GM19238 (cell line): ENCODE measurements around the gene CCL16.
"Not testable (repeated sequence)": the region's sequence is repeated elsewhere in the genome, so short reads cannot be mapped to it uniquely, and the experiment has no call there.

Experiments
- DNase-seq: peaks from one replicate; pipeline ENCODE4 v3.0.0; 2011; ENCODE audit warnings: low spot score; ENCODE audit not compliant: insufficient read length

CCL16 gene, protein sequence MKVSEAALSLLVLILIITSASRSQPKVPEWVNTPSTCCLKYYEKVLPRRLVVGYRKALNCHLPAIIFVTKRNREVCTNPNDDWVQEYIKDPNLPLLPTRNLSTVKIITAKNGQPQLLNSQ

DNA sequence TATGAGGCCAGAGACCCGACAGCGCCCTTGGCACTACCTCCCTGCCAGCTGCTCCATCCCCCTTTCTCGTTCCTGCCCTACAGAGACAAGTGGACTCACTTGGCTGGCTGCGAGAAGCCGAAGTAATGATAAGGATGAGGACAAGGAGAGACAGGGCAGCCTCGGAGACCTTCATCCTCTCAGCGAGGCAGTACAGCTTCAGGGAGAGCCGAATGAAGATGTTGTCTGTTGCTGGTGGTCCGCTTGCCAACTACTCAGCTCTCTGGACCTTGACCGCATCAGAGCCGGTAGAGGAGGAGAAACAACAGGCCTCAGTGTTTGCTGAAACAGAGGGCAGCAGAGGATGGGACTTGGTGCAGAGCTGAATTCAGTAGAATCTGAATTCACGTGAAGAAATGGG lies at the start of gene CCL16:
TSS of gene CCL16 (minus strand) at position 252 of the 400 bp plus-strand sequence. CDS start at position 175, 77 bp downstream.
- no peak for DNase-seq

DNA sequence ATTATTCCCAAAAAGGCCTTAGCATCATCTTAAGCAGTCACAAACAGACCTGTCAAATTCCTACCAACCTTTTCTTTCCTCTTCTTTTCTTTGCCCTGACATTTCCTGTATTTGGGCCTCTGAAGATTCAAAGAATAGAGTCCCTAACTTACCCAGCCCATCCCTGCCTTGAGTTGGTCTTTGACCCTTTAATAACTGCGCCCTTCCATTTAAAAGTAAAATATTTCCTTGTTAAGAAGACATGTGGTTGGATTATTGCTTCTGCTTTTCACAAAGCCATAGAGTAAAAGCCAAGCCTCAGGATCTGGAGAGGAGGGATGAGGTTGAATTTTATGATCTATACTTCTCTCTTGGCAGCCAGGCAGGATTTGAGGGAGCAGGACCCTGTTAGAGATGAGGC lies 49.7 kb upstream of the CCL16 start:
- DNase-seq = no peak

DNA sequence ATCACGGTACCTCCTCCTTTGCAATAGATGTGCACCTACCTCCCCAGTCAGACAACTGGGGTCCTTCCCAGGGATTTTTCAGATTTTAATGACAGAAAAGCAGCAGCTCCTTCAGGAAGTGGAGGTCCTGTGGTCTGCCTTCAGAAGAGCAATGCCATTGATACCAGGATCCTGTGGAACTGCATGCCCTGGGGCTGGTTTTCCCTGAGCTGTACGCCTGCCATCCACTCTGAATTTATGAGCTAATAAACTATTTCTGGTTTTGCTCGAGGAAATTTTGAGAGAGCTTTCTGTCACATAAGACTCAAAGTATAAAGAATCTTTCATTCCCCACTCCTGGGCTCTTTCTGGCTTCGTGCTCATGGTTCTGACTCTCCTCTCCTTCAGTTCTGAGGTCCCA lies 46.5 kb upstream of the CCL16 start:
- DNase-seq = no peak

DNA sequence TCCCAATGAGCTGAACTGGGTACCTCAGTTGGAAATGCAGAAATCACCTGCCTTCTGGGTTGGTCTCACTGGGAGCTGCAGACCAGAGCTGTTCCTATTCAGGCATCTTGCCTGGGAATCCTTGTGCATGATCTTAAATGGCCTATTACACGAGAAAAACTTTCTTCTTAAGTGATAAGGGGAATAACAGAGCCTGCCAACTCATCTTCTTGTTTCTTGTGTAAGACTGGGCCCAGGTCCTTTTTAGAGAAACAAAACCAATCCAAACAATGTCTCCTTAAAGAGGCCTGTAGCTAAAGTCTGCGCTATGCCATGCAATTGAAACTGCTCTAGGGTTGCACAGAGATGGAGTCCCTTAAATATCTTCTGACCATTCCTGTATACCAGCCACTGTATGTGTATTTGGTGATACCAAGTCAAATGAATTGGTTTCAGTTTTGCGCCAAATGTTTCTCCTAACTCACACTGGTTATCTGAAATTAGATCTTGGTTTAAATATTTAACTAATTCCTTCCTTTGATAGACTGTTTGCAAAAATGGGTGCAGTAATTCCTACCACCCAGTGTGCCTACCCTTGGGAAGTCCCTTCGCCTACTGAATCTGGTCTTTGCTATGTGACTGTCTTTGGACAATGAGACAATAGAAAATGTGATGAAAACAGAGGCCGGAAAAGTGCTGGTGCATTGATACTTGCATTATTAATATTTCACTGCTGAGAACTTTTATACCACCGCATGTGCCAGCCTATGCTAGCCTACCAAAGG lies 43.0 kb upstream of the CCL16 start:
- no peak for DNase-seq

DNA sequence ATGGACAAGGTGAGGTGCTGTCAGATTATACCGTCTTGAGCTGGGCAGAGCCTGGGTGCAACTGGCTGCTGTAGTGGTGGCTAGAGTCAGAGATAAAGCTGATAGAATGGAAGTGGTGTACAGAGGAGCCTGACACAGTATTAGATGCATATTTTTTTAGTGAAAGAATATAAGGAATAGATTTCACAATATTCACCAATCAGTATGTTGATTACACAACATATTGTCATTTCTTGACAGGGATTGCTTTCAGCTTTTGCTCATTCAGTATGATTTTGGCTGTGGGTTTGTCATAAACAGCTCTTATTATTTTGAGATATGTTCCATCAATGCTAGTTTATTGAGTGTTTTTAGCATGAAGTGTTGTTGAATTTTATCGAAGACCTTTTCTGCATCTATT lies 38.1 kb upstream of the CCL16 start:
- DNase-seq = no peak

DNA sequence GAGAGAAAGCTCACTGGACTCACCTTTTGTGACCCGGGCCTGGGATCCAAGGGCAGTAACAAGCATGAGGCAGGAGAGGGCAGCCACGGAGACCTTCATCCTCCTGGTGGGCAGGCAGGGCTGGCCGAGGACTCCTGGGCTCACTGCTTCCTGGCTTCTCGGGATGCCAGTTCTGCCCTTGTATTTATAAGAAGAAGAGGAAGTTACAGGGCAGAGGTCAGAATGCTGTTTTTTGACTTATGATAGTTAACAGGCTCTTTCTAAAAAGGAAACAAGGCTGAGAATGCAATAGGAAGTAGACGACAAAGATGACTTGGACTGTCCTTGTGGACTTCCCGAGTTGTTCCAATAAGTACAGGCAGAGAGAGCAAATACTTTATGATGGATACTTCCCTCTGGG lies 36.5 kb upstream of the CCL16 start, which contains the start of gene CCL23:
TSS of gene CCL23 (minus strand) at position 174 of the 400 bp plus-strand sequence. CDS start at position 99, 75 bp downstream.
- no peak for DNase-seq

DNA sequence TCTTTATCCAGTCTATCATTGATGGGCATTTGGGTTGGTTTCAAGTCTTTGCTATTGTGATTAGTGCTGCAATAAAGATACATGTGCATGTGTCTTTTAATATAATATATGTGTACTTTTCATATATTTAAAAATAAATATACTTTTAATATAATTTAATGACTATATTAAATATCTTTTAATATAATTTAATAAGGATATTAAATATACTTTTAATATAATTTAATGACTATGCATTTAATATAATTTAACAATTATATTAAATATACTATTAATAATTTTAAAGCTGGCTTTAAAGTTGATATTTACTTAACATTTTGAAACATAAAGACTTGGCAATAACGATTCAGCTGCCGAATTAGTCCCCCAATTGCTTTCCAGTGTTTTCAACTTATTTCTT lies 35.3 kb upstream of the CCL16 start:
- DNase-seq = no peak

DNA sequence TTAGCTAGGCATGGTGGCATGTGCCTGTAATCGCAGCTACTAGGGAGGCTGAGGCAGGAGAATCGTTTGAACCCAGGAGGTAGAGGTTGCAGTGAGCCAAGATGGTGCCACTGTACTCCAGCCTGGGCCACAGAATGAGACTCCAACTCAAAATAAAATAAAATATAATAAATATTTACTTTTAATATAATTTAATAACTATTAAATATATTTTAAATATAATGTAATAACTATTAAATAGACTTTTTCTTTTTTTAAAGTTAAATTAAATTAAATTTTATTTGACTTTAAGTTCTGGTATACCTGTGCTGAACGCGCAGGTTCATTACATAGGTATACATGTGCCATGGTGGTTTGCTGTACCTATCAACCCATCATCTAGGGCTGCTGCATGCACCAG lies 34.6 kb upstream of the CCL16 start:
- DNase-seq = not testable (repeated sequence)

DNA sequence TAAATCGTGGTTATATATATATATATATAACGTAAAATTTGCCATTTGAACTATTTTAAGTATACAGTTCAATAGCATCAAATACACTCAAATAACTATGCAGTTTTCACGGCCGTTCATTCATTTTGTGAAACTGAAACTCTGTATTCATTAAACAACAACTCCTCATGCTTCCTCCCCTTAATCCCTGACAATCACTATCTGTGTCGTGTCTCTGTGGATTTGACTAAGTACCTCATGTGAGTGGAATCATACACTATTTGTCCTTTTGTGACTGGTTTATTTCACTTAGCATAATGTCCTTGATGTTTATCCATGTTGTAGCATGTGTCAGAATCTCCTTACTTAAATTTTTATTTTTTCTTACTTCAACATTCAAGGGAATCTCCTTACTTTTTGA lies 33.6 kb upstream of the CCL16 start:
- DNase-seq = no peak

DNA sequence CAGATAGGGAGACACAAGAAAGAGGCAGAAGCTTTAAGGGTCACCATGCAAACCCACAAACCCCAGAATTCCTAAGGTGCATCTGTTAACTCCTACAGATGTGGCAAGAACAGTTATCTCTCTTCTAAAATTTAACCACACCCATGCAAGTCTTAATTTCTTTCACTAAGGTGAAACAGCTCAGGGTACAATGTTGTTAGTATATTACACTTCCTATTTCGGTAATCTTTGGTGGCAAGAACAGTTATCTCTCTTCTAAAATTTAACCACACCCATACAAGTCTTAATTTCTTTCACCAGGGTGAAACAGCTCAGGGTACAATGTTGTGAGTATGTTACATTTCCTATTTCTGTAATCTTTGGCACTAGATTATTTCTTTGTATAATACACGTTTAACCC lies 29.9 kb upstream of the CCL16 start:
- DNase-seq = no peak

DNA sequence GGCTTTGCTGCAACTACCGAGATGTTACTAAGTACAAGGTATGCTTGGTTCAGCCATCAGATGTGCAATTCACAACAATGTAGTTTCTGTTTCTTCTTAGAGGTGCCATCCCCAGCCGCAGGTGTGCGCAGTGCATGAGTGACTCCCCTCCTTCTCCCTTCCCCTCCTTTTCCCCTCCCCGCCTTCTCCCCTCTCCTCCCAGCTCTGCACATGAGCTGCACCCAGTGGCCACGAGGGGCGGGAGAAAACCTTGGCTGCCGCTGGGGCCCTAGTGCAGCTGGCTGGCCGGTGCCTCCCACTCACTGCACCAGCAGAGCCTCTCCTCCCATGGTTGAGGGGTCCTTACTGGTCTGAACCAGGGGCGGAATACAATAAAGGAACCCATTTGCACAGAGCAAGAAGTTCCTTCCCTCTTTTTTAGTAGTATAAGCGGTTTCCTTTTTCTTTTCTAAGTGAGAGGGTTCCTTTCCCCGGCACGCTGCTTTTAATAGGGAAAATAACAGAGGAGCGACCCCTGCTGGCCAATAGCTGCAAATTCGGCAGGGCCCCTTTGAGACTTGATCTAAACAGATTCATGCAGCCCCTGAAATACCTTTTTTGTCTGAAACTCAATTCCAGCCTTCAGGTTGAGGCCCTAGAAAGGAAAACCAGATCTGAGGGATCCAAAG lies 27.8 kb upstream of the CCL16 start:
- DNase-seq = no peak

DNA sequence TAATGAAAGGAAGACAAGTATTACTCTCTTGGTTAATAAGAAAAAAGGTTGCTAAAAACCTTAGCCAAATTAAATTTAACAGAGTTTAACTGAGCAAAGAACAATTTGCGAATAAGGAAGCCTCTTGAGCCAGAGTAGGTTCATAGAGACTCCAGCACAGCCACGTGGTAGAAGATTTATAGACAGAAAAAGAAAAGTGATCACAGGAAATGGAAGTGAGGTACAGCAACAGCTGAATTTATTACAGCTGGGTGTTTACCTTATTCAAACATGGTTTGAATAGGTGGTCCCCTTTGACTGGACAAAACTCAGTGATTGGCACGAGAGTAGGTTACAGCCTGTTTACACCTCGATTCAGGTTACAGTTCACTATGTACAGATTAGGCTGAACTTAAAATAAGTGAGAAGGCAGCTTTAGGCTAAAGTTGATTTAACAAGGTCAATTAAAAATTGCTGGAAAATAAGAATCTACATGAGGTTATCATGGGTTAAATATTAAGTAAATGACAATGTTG lies 23.4 kb upstream of the CCL16 start:
- no peak for DNase-seq

DNA sequence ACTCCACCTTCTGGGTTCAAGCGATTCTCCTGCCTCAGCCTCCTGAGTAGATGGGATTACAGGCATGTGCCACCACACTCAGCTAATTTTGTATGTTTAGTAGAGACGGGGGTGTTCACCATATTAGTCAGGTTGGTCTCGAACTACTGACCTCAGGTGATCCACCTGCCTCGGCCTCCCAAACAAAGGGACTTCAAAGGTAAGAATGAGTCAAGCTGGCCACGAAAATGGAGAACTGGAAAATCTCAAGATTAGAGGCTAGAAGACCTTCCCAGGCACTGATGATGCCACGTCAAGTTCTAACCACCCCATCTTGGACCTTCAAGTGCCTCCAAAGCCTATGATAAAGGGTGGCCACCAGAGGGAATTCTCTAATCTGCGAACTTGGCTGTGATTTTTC lies 21.3 kb upstream of the CCL16 start:
- DNase-seq = no peak

DNA sequence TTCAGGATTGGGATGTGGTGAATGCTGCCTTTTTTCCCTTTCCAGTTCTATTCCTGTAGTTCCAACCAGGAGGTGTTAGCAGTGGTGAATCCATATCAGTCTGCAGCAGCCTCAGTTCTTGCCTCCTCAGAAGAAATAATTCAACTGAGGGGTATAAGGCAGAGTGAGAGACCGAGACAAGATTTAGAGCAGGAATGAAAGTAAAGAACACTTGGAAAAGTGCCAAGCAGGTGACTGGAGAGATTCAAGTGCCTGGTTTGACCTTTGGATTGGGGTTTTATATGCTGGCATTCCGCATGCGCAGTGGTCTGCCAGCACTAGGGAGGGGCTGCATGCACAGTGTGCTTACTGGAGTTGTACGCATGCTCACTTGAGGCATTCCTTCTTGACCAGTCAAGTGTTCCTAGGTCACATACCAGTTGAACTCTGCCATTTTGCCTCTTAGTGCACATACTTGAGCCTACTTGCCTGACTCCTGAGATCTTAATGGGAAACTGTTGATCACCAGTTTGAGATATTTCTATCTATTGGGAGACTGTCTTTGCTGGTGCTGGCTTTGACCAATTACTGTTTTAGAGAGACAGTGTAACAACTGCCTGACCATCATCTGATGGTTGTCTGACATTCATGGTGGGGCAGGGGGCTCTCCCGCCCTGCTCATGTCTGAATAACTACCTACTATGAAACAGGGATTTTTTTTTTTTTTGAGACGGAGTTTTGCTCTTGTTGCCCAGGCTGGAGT lies 20.7 kb upstream of the CCL16 start:
- no peak for DNase-seq

DNA sequence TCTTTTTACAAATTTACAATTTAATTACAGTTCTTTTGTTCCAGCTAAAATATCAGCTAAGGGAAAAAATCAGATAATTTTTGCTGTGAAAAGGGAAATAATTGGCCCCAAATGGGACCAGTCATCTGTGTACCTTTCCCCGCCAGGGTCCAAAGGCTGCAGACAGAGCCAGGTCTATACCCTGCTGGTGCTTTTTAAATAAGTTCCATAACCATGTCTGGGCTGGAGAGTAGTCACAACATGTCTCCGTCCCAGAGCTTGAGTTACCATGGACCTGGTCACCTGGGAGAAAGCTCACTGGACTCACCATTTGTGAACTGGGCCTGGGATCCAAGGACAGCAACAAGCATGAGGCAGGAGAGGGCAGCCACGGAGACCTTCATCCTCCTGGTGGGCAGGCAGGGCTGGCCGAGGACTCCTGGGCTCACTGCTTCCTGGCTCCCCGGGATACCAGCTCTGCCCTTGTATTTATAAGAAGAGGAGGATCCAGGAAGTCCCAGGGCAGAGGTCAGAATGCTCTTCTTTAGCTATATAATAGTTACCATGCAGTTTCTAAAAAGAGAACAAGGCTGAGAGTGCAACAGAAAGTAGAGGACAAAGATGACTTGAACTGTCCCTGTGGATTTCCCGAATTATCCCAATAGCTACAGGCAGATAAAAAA lies 19.9 kb upstream of the CCL16 start, which contains the start of gene CCL15:
TSS of gene CCL15 (minus strand) at position 444 of the 662 bp plus-strand sequence. CDS start at position 383, 61 bp downstream.
- no peak for DNase-seq

DNA sequence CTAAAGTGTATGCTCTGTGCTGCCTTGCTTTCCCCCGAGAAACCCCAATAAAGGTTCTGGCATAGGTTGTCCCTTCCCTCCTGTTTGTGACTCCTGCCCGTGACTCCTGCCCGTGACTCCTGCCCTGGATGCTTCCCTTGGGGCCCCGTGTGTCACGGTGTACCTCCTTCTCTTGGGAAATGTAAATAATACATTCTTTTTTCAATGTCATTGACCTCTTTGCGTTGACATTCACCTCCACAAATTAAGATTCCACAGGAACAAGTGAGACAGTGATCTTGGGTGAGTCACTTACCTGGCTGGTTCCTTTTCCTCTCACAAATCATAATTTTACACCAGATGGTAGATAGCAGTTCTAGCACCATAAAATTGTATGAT lies 19.4 kb upstream of the CCL16 start:
- DNase-seq = no peak

DNA sequence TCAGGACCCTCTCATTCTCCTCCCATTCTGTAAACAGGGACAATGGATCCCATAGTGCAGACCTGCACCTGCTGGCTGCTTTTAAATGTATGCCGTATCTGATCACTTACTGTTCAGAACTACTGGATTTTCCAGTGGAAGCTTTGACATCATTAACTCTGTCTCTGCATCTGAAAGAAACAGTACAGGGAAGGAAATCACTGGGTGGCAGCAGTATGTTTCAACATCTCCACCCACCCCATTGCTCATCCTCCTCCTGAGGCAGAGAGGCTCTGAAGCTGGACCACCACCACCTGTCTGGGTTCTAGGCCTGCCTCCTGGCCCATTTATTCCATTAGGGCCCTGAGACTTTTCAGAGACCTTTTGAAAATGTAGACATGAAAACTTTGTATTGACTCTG lies 17.5 kb upstream of the CCL16 start:
- no peak for DNase-seq

DNA sequence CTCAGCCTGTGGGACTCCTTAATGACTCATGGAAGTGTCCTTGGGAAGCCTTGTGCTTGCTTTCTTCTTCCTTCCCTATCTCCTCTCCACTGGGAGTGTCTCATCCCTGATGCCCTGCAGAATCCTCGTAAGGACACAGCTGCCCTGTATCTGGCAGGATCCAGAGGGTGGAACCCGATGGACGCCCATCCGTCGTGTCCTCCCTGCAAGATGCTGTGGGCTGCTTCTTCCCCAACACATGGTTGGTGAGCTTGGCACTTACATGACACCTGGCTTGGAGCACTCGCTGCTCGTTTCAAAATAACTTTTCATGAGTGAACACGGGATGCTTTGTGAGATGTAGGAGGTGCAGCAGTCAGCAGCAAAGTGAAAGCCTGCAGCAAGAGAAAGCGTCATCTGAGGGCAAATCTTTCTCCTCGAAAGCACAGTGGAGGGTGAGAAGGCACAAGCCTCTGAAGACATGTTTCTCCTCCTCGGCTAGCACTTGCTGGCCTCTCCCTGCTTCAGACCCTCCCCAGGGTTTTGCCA lies 16.8 kb upstream of the CCL16 start:
- DNase-seq = no peak

DNA sequence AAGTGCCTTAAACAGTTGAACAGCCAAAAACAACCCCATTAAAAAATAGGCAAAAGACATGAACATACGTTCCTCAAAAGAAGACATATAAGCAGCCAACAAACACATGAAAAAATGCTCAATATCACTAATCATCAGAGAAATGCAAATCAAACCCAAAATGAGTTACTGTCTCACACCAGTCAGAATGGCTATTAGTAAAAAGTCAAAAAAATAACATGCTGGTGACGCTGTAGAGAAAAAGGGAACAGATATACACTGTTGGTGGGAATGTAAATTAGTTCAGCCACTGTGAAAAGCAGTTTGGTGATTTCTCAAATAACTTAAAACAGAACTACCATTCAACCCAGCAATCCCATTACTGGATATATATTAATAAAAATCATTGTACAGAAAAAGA lies 14.0 kb upstream of the CCL16 start:
- not testable (repeated sequence) for DNase-seq

DNA sequence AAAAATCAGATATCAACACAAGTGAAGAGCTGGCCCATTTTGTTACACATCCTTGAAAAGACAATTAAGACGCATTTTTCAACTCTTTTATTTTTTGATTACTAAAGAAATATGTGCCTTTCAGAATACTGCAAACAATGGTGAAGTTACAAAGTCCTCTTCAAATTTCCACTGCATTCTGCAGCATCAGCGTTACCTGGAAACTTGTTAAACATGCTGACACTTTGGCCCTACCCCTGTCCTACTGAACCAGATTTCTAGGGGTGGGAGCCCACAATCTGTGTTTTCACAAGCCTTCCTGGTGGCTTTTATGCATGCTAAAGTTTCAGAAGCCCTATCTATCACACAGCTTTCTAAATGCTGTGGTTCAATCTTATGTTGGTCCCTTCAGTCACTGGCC lies 9.8 kb upstream of the CCL16 start:
- DNase-seq = no peak

DNA sequence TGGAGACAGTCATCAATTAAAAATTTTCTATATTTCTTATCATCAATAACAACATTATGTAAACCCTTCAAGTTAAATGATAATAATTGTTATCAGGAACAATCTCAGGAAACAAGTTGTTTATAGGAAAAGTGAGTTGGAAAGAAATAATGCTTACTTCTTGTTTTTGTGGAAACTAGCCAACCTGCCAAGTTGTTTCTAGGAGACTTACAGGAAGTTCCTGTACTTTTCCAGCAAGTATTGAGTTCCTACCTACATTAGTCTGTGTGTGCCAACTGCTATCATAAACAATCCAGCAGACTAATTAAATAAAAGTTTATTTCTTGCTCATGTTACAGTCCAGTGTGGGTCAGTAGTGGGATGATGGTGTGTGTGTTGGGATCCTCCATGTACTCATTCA lies 6.9 kb upstream of the CCL16 start:
- DNase-seq = no peak
